Measurements from ENCODE around the gene MRGPRD.

GRCh38 chr11:68960294-68961071 lies 20.3 kb downstream of the MRGPRD start:
- no peak for TF ChIP-seq EP300 (IDR thresholded peaks at IDR 0.05)
- TF ChIP-seq CTCF (IDR thresholded peaks at IDR 0.05), result no peak
- TF ChIP-seq POLR2A (IDR thresholded peaks at IDR 0.05), result no peak
- TF ChIP-seq POLR2AphosphoS5 (IDR thresholded peaks at IDR 0.05), result no peak

Data from suprapubic skin (tissue), 4 donors.